Thyroid gland (tissue), 4 donors: Measurements from ENCODE around the gene LRRC74B. TPM values are rescaled to one million over a fixed set of nuclear protein-coding genes. Genes with fewer than 3 reads are reported as not detected.

Experiments
- DNase-seq, 2 donors: peaks; one replicate each; pipeline ENCODE4 v3.0.0-alpha.2; 2019
- H3K27ac ChIP-seq, 3 donors: fragments of 200-600 bp; sonication (generic); 1 replicate in 2 of 3; 2 replicates in 1 of 3; pipeline ENCODE4 v1.5.1; 2016 to 2019; ENCODE audit warnings: mild to moderate bottlenecking in 1 of 3, moderate library complexity in 1 of 3
- H3K27me3 ChIP-seq: fragments of 200-600 bp; sonication (generic); one replicate; pipeline ENCODE4 v1.5.1; 2019
- H3K36me3 ChIP-seq, 2 donors: fragments of 200-600 bp; sonication (generic); one replicate each; pipeline ENCODE4 v1.5.1; 2016 to 2019
- H3K4me1 ChIP-seq, 2 donors: fragments of 200-600 bp; sonication (generic); one replicate each; pipeline ENCODE4 v1.5.1; 2017 to 2019
- H3K4me3 ChIP-seq, 3 donors: fragments of 200-600 bp; sonication (generic); replicated peaks in 1 of 3; 1 replicate in 2 of 3; 2 replicates in 1 of 3; pipeline ENCODE4 v1.5.1; 2016; ENCODE audit warnings: mild to moderate bottlenecking in 1 of 3
- H3K9me3 ChIP-seq: fragments of 200-600 bp; sonication (generic); one replicate; pipeline ENCODE4 v1.5.1; 2017
- POLR2A ChIP-seq, 2 donors: fragments of 450-650 bp; IDR thresholded peaks; one replicate each; pipeline ENCODE4 v1.6.1; 2017; ENCODE audit warnings: antibody characterized with exemption in 2 of 2, mild to moderate bottlenecking in 2 of 2, moderate library complexity in 1 of 2
- whole genome bisulfite sequencing, 2 donors: methylation state at CpG; one replicate each; pipeline ENCODE4 v1.1.5; 2017; 5-methylcytosine and 5-hydroxymethylcytosine counted together
- intact Hi-C: fragments of 100-400 bp; cut with DNase I; formaldehyde crosslinking; loops from one replicate; pipeline ENCODE4 v1.15.1; 2023
- total RNA-seq, 4 donors: library from RNA; depleted of rRNA; stranded (reverse); fragments of >200 nt; gene quantifications; one replicate each; pipeline ENCODE4 v1.2.3, GENCODE V29; 2016
- TF ChIP-seq, protein P1 (sequence below), 6 experiments: fragments of 200-600 bp in 3 of 6; fragments of 450-650 bp in 3 of 6; sonication (generic) in 3 of 6; IDR thresholded peaks; one replicate each; pipeline ENCODE4 v1.5.1; 2016 to 2019; ENCODE audit warnings: antibody characterized with exemption in 6 of 6, mild to moderate bottlenecking in 2 of 6, inconsistent platforms in 1 of 6, moderate library complexity in 1 of 6

Gene LRRC74B
- total RNA-seq, 4 donors from 2014 or later, result not detected

DNA sequence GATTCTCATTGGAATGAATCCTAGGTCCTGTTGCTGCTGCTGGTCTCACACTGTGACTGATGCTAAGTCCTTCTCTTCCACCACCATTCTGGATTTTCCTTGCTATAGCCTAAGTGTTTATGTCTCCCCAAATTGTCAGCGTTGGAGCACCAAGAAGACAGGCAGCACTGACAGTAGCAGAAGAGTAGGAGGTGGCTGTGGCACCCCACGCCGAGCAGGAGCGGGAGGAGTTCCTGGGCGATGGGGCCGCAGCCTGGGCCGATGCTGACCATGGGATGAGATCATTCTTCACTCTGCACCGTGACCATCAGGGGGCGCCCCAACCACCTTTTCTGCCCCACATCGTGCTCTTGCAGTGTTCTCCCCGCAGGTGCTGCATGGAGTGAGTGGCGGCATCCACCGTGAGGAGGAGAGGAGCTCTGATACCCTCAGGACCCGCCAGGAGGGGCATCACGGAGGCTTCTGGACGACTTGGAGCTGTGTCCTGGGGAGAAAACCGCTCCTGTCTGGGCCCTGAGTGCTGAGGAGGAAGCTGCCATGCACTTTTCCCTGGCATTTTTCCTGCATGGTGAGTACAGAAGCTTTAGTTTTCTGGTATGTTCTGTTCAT, 57.0 kb downstream of the LRRC74B start:
- H3K27me3 ChIP-seq, result no peaks in the 10 kb centered on the region
- H3K4me3 ChIP-seq, result no peak overlapping the region
- peaks cover 0 to 4% of the 10 kb centered on the region in 2 donors for H3K4me1 ChIP-seq
- no peaks in the 10 kb centered on the region for H3K36me3 ChIP-seq
- 1 to 3% methylated on average over 14 to 17 of the region's 17 CpGs for WGBS, 2 donors
- DNase-seq, result peak; percentile 68 to 74
- no peaks in the 10 kb centered on the region for H3K9me3 ChIP-seq
- TF ChIP-seq, protein P1, sequence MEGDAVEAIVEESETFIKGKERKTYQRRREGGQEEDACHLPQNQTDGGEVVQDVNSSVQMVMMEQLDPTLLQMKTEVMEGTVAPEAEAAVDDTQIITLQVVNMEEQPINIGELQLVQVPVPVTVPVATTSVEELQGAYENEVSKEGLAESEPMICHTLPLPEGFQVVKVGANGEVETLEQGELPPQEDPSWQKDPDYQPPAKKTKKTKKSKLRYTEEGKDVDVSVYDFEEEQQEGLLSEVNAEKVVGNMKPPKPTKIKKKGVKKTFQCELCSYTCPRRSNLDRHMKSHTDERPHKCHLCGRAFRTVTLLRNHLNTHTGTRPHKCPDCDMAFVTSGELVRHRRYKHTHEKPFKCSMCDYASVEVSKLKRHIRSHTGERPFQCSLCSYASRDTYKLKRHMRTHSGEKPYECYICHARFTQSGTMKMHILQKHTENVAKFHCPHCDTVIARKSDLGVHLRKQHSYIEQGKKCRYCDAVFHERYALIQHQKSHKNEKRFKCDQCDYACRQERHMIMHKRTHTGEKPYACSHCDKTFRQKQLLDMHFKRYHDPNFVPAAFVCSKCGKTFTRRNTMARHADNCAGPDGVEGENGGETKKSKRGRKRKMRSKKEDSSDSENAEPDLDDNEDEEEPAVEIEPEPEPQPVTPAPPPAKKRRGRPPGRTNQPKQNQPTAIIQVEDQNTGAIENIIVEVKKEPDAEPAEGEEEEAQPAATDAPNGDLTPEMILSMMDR (IDR thresholded peaks at IDR 0.05), result peak; percentile 43 to 80 (median 60)
- no peak for TF ChIP-seq POLR2A (IDR thresholded peaks at IDR 0.05)
- H3K27ac ChIP-seq, result no peak overlapping the region
- intact Hi-C loops, result no loop called here

DNA sequence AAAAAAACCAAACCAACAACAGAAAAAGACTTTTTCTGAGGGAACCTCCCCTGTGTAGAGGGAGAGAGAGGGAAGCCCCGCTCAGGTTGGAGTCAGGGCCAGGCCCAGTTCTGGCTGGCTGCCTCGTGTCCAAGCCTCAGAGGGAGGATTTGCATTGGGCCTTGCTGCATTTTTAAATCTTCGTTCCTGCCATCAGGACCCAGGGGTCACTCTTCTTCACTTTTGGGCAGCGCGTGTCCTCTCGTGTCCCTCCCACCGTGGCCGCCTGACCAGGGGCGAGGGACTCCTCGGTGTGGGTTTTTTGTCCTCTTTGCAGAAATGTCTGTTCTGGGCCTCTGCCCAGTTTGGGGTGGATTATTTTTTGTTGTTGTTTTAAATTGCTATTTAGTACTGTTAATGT, 57.9 kb downstream of the LRRC74B start:
- H3K4me3 ChIP-seq, result no peak overlapping the region
- no peak for DNase-seq
- H3K36me3 ChIP-seq, result no peaks in the 10 kb centered on the region
- TF ChIP-seq, protein P1 (IDR thresholded peaks at IDR 0.05), result no peak
- TF ChIP-seq POLR2A (IDR thresholded peaks at IDR 0.05), result no peak
- H3K27ac ChIP-seq, result no peak overlapping the region
- H3K27me3 ChIP-seq, result no peaks in the 10 kb centered on the region
- H3K9me3 ChIP-seq, result no peaks in the 10 kb centered on the region
- 87% methylated on average over 10 of the region's 10 CpGs for WGBS, 2 donors
- intact Hi-C loops, result no loop called here
- H3K4me1 ChIP-seq, result peaks cover 0 to 4% of the 10 kb centered on the region in 2 donors

DNA sequence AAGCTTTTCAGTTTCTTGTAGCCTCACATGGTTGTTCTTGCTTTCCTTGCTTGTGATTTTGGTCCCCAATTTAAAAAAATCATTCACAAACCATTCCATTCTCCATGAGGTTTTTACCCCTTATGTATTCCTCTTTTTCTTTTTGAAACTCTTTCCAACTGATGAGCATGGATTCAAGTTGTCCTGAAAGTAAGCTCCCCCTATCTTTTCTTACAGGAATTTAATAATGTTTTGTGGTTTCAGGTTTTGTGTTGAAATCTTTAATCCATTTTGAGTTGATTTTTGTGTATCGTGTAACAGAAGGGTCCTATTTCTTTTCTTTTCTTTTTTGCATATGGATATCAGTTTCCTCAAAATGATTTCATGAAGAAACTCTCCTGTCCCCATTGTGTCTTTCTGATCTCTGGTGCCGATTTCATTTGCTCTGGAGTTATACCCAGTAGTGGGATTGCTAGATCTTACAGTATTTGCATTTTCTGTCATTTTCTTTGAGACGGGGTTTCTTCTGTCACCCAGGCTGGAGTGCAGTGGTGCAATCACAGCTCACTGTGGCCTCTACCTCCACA, 58.5 kb downstream of the LRRC74B start:
- TF ChIP-seq, protein P1 (IDR thresholded peaks at IDR 0.05), result no peak
- TF ChIP-seq POLR2A (IDR thresholded peaks at IDR 0.05), result no peak
- H3K4me3 ChIP-seq, result no peak overlapping the region
- WGBS, 2 donors, result 90 to 94% methylated on average over 3 of the region's 3 CpGs
- DNase-seq, result no peak
- H3K4me1 ChIP-seq, result peaks cover 0 to 4% of the 10 kb centered on the region in 2 donors
- no peak overlapping the region for H3K27ac ChIP-seq
- no peaks in the 10 kb centered on the region for H3K9me3 ChIP-seq
- intact Hi-C loops, result no loop called here
- no peaks in the 10 kb centered on the region for H3K36me3 ChIP-seq
- H3K27me3 ChIP-seq, result no peaks in the 10 kb centered on the region

DNA sequence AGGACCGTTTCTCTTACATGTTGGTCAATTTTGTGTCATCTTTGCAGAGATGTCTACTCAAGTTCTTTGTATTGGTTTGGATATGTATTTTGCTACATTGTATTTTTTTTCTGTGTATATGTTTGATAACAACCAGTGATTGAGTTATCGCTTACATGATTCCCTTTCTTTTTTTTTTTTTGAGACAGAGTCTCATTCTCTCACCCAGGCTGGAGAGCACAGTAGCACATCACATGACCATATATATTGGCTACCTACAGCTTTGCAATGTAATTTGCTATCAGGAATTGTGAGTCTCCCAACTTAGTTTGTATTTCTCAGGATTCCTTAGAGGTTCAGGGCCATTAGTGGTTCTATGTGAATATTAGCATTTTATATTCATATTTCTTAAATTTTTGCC, 59.5 kb downstream of the LRRC74B start:
- WGBS, 2 donors, result 88 to 94% methylated on average over 2 of the region's 2 CpGs
- Histone ChIP-seq H3K27ac (no peak overlapping the region), H3K4me3 (no peak overlapping the region), H3K36me3 (no peaks in the 10 kb centered on the region), H3K4me1 (peaks cover 0 to 4% of the 10 kb centered on the region in 2 donors), H3K9me3 (no peaks in the 10 kb centered on the region), H3K27me3 (no peaks in the 10 kb centered on the region)
- intact Hi-C loops, result no loop called here
- DNase-seq, result no peak
- TF ChIP-seq POLR2A (IDR thresholded peaks at IDR 0.05), result no peak
- TF ChIP-seq, protein P1 (IDR thresholded peaks at IDR 0.05), result no peak

DNA sequence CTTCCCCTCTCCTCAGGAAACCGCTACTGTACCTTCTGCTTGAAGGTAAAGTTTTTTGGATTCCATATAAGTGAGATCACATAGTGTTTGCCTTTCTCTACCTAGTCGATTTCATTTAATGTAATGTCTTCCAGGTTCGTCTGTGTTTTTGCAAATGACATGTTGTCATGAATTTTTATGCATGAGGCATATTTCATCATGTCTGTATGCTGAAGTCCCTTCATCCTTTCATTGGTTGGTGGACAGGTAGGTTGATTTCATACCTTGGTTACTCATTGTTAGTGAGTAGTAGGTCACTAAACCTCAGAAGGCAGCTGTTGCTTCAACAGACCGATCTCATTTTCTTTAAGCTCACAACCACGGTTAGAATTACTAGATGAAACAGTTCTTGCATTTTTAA, 60.3 kb downstream of the LRRC74B start:
- H3K9me3 ChIP-seq, result no peaks in the 10 kb centered on the region
- intact Hi-C loops, result no loop called here
- peaks cover 0 to 4% of the 10 kb centered on the region in 2 donors for H3K4me1 ChIP-seq
- no peak overlapping the region for H3K27ac ChIP-seq
- TF ChIP-seq, protein P1 (IDR thresholded peaks at IDR 0.05), result no peak
- no peak for TF ChIP-seq POLR2A (IDR thresholded peaks at IDR 0.05)
- no peak overlapping the region for H3K4me3 ChIP-seq
- WGBS, 2 donors, result 77 to 86% methylated on average over 5 of the region's 5 CpGs
- H3K27me3 ChIP-seq, result no peaks in the 10 kb centered on the region
- H3K36me3 ChIP-seq, result no peaks in the 10 kb centered on the region
- no peak for DNase-seq
